ENCODE measurements around the gene AURKA.
"Not testable (repeated sequence)": the region's sequence is repeated elsewhere in the genome, so short reads cannot be mapped to it uniquely, and the experiment has no call there.

DNA sequence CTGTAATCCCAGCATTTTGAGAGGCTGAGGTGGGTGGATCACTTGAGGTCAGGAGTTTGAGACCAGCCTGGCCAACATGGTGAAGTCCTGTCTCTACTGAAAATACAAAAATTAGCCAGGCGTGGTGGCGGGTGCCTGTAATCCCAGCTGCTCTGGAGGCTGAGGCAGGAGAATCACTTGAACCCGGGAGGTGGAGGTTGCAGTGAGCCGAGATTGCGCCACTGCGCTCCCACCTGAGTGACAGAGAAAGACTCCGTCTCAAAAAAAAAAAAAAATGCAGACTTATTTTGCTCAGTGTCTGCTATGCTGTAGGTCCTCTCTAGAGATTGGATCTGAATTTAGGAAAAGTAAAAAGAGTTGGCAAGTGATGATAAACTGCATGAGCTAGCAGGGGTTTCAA is 19.3 kb upstream of the AURKA start:
- TF ChIP-seq, protein P1, sequence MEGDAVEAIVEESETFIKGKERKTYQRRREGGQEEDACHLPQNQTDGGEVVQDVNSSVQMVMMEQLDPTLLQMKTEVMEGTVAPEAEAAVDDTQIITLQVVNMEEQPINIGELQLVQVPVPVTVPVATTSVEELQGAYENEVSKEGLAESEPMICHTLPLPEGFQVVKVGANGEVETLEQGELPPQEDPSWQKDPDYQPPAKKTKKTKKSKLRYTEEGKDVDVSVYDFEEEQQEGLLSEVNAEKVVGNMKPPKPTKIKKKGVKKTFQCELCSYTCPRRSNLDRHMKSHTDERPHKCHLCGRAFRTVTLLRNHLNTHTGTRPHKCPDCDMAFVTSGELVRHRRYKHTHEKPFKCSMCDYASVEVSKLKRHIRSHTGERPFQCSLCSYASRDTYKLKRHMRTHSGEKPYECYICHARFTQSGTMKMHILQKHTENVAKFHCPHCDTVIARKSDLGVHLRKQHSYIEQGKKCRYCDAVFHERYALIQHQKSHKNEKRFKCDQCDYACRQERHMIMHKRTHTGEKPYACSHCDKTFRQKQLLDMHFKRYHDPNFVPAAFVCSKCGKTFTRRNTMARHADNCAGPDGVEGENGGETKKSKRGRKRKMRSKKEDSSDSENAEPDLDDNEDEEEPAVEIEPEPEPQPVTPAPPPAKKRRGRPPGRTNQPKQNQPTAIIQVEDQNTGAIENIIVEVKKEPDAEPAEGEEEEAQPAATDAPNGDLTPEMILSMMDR (IDR thresholded peaks at IDR 0.05; ENCODE audit: insufficient read depth, low read depth, low read length), result not testable (repeated sequence)
- TF ChIP-seq EZH2 (IDR thresholded peaks at IDR 0.05; ENCODE audit: insufficient read depth, low read length), result not testable (repeated sequence)
